Hypothalamus (tissue), 51 donors: ENCODE data around the gene SSX1.
"Not testable (repeated sequence)": the region's sequence is repeated elsewhere in the genome, so short reads cannot be mapped to it uniquely, and the experiment has no call there.

Experiments
- DNase-seq, 51 donors: peaks; one replicate each; lab custom pipeline; 2025; lab: John Stamatoyannopoulos, UW

The SSX1 gene

GRCh38 chrX:48255062-48255796 is at the start of gene SSX1:
TSS of gene SSX1 (plus strand) at chrX:48255392. CDS start at chrX:48257242, 1,850 bp downstream.
- DNase-seq: not testable (repeated sequence)

GRCh38 chrX:48214341-48214740 is 40.9 kb upstream of the SSX1 start:
- DNase-seq: not testable (repeated sequence)

- not testable (repeated sequence) for DNase-seq
Observed at GRCh38 chrX:48224196-48224595, 31.0 kb upstream of the SSX1 start.

- not testable (repeated sequence) for DNase-seq
Observed at GRCh38 chrX:48252945-48253344, 2.2 kb upstream of the SSX1 start.

GRCh38 chrX:48274365-48274764 is 19.2 kb downstream of the SSX1 start:
- not testable (repeated sequence) for DNase-seq

GRCh38 chrX:48278958-48279357 is 23.8 kb downstream of the SSX1 start:
- no peak for DNase-seq

- not testable (repeated sequence) for DNase-seq
Observed at GRCh38 chrX:48280729-48281128, 25.5 kb downstream of the SSX1 start.

GRCh38 chrX:48306175-48306574 is 51.0 kb downstream of the SSX1 start:
- no peak for DNase-seq

- DNase-seq: not testable (repeated sequence)
Observed at GRCh38 chrX:48313996-48314395, 58.8 kb downstream of the SSX1 start.
